ENCODE results near the gene ARSJ. TPM values are rescaled to one million over a fixed set of nuclear protein-coding genes. Genes with fewer than 3 reads are reported as not detected.
A peak's percentile ranks its signal among the peaks of the same experiment; 100 is the strongest.

ARSJ gene
- total RNA-seq, 1 experiment from 2014 or later, result 43.9 TPM

- DNase-seq (ENCODE audit: low read depth, low spot score), result peak; percentile 97
- TSS peak; percentile 27 for BruUV-seq (replicated peaks)
- peaks cover 78% of the 10 kb centered on the region for H3K4me1 ChIP-seq (ENCODE audit: control insufficient read depth, insufficient read depth, low read length)
Observed at GRCh38 chr4:113958766-113959538, 20.5 kb downstream of the ARSJ start.

GRCh38 chr4:113957956-113958355 lies 21.5 kb downstream of the ARSJ start:
- intact Hi-C loops (cut with micrococcal nuclease; ENCODE audit: unreplicated experiment), result loop anchor here (2.0 to 10.0 kb wide), 3 partner anchors 17 to 424 kb away; no protein-coding TSS in a partner anchor
- Histone ChIP-seq H3K4me1 (ENCODE audit: control insufficient read depth, insufficient read depth, low read length) (peaks cover 78% of the 10 kb centered on the region), H3K9me3 (ENCODE audit: control insufficient read depth, insufficient read depth, low read depth, low read length) (no peaks in the 10 kb centered on the region), H3K27ac (ENCODE audit: low read length) (peak overlapping the region; percentile 99), H3K4me3 (ENCODE audit: low read depth in 2 of 2, low read length in 2 of 2) (peak overlapping the region in 1 of 2 experiments; percentile 29; a peak in 1 of 4 replicates), H3K27me3 (ENCODE audit: control insufficient read depth, insufficient read depth, low read length) (no peaks in the 10 kb centered on the region), H3K36me3 (ENCODE audit: control insufficient read depth, insufficient read depth, low read length) (no peaks in the 10 kb centered on the region; the same call in 1 of the 2 replicates)
- TF ChIP-seq TCF7L2 (IDR thresholded peaks at IDR 0.05; ENCODE audit: low read depth, low read length), result no peak
- no peak for ATAC-seq
- CTCF ChIA-PET, result interaction anchor here (0.6 kb wide), 1 partner anchor 117 kb away, joined by 3 read pairs; no protein-coding TSS in a partner anchor
- in situ Hi-C loops (cut with HindIII; ENCODE audit: low pct_unique_long_range_greater_than_20kb, low sequenced_read_pairs), result no loop called here
- no peak for DNase-seq (ENCODE audit: low read depth, low spot score)
- no TSS peak for BruUV-seq (replicated peaks)
- POLR2A ChIA-PET, result no interaction called here

More at GRCh38 chr4:113958766-113959538, 20.5 kb downstream of the ARSJ start:
- in situ Hi-C loops (cut with HindIII; ENCODE audit: low pct_unique_long_range_greater_than_20kb, low sequenced_read_pairs), result no loop called here
- peak; percentile 89 for ATAC-seq
- peak overlapping the region; percentile 22 to 38 for H3K4me3 ChIP-seq (ENCODE audit: low read depth in 2 of 2, low read length in 2 of 2)
- no peaks in the 10 kb centered on the region for H3K27me3 ChIP-seq (ENCODE audit: control insufficient read depth, insufficient read depth, low read length)
- H3K27ac ChIP-seq (ENCODE audit: low read length), result peak overlapping the region; percentile 99
- ChIA-PET CTCF (interaction anchor here (0.6 kb wide), 1 partner anchor 116 kb away, joined by 3 read pairs; no protein-coding TSS in a partner anchor), POLR2A (no interaction called here)
- H3K9me3 ChIP-seq (ENCODE audit: control insufficient read depth, insufficient read depth, low read depth, low read length), result peaks cover 3% of the 10 kb centered on the region; the same call in 1 of the 2 replicates
- intact Hi-C loops (cut with micrococcal nuclease; ENCODE audit: unreplicated experiment), result loop anchor here (2.0 to 10.0 kb wide), 3 partner anchors 16 to 423 kb away; no protein-coding TSS in a partner anchor
- TF ChIP-seq SIN3A (IDR thresholded peaks at IDR 0.05; ENCODE audit: borderline replicate concordance, insufficient read depth, low read depth, low read length), result 0 out of 2 replicates have a peak, but pooled peaks have one; percentile 31
- peak; percentile 93 for TF ChIP-seq TCF7L2 (IDR thresholded peaks at IDR 0.05; ENCODE audit: low read depth, low read length)
- peak; percentile 85 for TF ChIP-seq POLR2AphosphoS5 (IDR thresholded peaks at IDR 0.05; ENCODE audit: low read depth, low read length)
- TF ChIP-seq CTCF (IDR thresholded peaks at IDR 0.05), result no peak
- H3K36me3 ChIP-seq (ENCODE audit: control insufficient read depth, insufficient read depth, low read length), result no peaks in the 10 kb centered on the region; the same call in 1 of the 2 replicates

GRCh38 chr4:113955948-113956347 lies 23.5 kb downstream of the ARSJ start:
- ATAC-seq (no peak), DNase-seq (ENCODE audit: low read depth, low spot score) (no peak)
- Histone ChIP-seq H3K9me3 (ENCODE audit: control insufficient read depth, insufficient read depth, low read depth, low read length) (no peaks in the 10 kb centered on the region), H3K4me1 (ENCODE audit: control insufficient read depth, insufficient read depth, low read length) (peaks cover 75% of the 10 kb centered on the region), H3K27me3 (ENCODE audit: control insufficient read depth, insufficient read depth, low read length) (no peaks in the 10 kb centered on the region), H3K27ac (ENCODE audit: low read length) (peak overlapping the region; percentile 99), H3K4me3 (ENCODE audit: low read depth in 2 of 2, low read length in 2 of 2) (peak overlapping the region in 1 of 2 experiments; percentile 34; a peak in 3 of 4 replicates), H3K36me3 (ENCODE audit: control insufficient read depth, insufficient read depth, low read length) (no peaks in the 10 kb centered on the region; the same call in 1 of the 2 replicates)
- in situ Hi-C loops (cut with HindIII; ENCODE audit: low pct_unique_long_range_greater_than_20kb, low sequenced_read_pairs), result no loop called here
- BruUV-seq (replicated peaks), result no TSS peak
- ChIA-PET CTCF (no interaction called here), POLR2A (interaction anchor here (0.6 kb wide), 1 partner anchor 309 kb away, joined by 6 read pairs; no protein-coding TSS in a partner anchor)
- intact Hi-C loops (cut with micrococcal nuclease; ENCODE audit: unreplicated experiment), result loop anchor here (5.0 to 10.0 kb wide), 2 partner anchors 219 to 426 kb away; no protein-coding TSS in a partner anchor
- TF ChIP-seq TCF7L2 (IDR thresholded peaks at IDR 0.05; ENCODE audit: low read depth, low read length) (no peak), SIN3A (IDR thresholded peaks at IDR 0.05; ENCODE audit: borderline replicate concordance, insufficient read depth, low read depth, low read length) (no peak)

All from Panc1 (cell line).